ENCODE data around the gene ALDH1B1.

The ALDH1B1 gene

DNA sequence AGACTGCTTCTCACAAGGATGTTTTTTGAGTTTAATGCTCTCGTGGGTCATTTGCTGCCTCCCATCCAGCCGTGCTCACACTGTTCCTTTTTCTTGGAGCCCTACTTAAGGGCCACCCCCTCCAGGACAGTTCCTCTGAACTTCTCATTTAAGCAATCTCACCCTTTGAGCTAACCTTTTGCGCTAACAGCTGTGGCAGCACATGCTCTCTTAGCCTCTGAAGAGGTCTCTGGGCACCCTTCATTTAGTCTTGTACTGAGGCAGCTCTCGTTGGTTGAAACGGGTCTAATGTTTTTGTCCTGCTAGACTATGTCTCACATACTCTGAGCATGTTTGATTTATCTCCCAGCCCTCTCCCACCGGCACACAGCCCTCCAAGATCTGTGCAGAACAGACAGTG, 11.8 kb downstream of the ALDH1B1 start:
- no peak for DNase-seq (ENCODE audit: low spot score)
- Histone ChIP-seq H3K4me3 (no peak overlapping the region), H3K27ac (no peak overlapping the region)
- TF ChIP-seq, protein P1, sequence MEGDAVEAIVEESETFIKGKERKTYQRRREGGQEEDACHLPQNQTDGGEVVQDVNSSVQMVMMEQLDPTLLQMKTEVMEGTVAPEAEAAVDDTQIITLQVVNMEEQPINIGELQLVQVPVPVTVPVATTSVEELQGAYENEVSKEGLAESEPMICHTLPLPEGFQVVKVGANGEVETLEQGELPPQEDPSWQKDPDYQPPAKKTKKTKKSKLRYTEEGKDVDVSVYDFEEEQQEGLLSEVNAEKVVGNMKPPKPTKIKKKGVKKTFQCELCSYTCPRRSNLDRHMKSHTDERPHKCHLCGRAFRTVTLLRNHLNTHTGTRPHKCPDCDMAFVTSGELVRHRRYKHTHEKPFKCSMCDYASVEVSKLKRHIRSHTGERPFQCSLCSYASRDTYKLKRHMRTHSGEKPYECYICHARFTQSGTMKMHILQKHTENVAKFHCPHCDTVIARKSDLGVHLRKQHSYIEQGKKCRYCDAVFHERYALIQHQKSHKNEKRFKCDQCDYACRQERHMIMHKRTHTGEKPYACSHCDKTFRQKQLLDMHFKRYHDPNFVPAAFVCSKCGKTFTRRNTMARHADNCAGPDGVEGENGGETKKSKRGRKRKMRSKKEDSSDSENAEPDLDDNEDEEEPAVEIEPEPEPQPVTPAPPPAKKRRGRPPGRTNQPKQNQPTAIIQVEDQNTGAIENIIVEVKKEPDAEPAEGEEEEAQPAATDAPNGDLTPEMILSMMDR (IDR thresholded peaks at IDR 0.05): no peak

DNA sequence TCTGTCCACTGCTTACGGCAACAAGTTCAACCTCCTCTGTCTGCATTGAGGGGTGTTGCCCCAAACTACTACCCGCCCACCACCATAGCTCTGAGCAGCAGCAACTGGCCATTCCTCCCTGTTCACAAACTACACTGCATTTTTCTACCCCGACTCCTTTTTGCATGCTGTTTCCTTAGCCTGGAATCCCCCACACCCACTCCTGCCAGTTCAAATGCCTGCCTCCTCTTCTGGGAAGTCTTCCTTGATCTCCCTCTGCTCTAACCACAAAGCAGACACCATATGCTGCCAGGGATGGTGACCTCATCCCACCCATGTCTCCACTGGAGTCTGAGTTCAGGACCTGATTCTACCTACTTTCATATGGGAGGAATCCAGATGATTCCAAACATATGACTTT, 13.3 kb downstream of the ALDH1B1 start:
- Histone ChIP-seq H3K4me3 (no peak overlapping the region), H3K27ac (no peak overlapping the region)
- DNase-seq (ENCODE audit: low spot score): no peak
- TF ChIP-seq, protein P1 (IDR thresholded peaks at IDR 0.05): no peak

DNA sequence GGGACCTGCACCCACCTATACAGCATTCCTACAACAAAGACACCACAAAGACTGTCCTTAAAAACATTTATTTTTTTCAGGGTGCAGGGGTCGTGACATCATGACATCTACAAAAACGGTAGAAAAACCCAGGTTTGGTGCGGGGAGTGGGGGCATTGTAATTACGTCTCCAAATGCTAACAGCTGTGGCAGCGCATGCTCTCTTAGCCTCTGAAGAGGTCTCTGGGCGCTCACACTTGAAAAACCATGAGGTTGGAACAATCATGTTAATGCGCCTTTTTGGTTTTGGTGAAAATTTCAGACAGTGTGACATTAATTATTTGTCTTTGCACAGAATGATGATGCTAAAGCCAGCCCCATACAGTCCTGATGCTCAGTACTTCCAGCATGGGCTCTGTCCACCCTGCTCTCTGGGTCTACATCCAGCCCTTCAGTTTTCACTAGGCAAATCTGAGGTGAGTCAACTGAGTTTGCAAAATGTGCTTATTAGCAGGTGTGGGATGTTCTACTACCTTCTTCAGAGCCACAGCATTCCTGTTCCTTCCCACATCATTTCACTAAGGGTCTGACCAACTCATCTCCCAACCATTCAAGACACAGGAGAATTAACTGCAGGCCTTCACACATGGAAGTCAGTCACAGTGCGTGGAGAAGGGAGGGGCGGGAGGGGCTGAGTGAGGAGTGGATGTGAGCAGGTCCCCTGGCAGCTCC, 14.1 kb downstream of the ALDH1B1 start:
- DNase-seq (ENCODE audit: low spot score): no peak
- TF ChIP-seq, protein P1 (IDR thresholded peaks at IDR 0.05): no peak
- Histone ChIP-seq H3K27ac (no peak overlapping the region), H3K4me3 (no peak overlapping the region)

DNA sequence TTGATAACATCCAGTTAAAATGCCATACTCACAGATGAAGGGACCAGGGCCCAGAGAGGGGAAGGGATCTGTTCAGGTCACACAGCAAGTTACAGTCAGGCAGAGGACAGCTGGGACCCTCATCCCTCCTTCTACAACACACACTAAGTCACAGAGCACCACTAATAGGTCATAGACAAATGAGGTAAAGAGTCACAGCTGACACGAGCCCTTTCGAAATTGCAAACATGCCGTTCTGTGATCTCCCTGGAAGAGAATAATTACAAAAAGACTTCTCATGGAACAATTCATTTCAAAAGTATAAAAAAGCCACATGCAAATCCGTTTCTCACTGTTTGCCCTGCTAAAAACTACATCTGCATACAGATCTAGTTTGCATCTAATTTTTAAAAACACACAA, 16.2 kb downstream of the ALDH1B1 start:
- Histone ChIP-seq H3K4me3 (no peak overlapping the region), H3K27ac (no peak overlapping the region)
- TF ChIP-seq, protein P1 (IDR thresholded peaks at IDR 0.05): no peak
- no peak for DNase-seq (ENCODE audit: low spot score)

DNA sequence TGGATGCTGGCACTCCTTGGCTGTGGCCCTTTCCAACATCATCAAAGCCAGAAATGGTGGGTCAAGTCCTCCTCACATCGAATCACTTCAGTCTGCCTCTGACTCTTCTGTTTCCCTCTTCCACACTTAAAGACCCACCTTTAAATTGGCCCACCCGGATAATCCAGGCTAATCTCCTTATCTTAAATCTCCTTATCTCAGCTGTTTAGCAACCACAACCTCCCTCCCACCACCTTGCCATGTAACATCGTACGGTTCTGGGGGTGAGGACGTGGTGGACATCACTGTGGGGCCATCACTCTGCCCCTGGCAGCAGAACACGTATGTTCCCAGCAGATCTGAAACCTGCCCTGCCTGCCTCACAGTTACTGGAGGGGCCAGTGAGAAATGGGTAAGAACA, 20.2 kb downstream of the ALDH1B1 start:
- no peak overlapping the region for H3K27ac ChIP-seq
- no peak overlapping the region for H3K4me3 ChIP-seq
- no peak for DNase-seq (ENCODE audit: low spot score)
- TF ChIP-seq, protein P1 (IDR thresholded peaks at IDR 0.05): no peak

DNA sequence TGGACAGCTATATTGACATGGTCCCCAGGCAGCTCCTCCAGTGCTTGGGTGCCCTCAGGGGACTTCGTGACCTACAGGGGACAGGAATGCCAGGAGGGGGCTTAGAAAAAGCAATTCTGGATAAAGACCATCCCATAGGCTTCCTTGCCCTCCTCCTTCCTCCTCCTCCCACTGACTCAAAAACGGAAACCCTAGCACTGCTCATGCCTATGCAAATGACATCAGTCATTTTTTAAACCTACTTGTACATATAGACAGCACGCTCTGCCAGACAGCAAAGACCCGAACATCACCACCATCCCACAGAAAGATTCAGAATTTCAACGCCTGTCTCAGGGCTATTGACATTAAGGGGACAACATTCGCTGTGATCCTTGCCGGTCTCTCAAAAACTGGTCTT, 20.8 kb downstream of the ALDH1B1 start:
- TF ChIP-seq, protein P1 (IDR thresholded peaks at IDR 0.05): no peak
- Histone ChIP-seq H3K4me3 (no peak overlapping the region), H3K27ac (no peak overlapping the region)
- no peak for DNase-seq (ENCODE audit: low spot score)

DNA sequence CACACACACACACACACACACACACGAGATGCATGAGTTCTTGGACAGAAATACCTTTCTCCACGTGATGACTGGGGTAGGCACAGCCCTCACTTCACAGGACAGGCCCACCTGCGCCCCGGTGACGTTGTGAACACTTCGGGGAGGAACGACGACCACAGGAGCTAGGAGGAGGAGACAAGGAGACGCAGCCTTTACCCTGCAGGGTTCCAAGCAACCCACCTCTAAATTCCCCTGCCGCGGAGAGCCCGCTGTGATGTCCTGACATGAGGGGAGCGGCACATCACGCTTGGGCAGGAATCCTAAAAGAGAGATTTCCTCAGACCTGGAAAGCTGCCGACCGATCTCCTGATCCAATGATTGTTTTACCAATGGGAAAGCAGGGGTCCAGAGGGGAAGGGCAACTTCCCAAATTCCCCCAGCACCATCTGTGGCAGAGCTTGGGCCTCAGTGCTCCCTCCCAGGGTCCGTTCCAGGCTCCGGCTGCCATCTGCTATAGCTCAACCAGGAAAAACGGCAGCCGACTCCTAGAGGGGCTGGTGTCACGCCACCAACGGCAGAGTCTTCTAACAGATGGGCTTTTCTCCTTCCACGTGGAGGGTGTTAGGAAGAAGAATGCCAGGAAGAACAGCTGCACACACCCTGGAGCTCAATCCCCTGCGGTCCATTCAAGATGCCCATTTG, 21.7 kb downstream of the ALDH1B1 start:
- no peak overlapping the region for H3K4me3 ChIP-seq
- TF ChIP-seq, protein P1 (IDR thresholded peaks at IDR 0.05): no peak
- DNase-seq (ENCODE audit: low spot score): no peak
- no peak overlapping the region for H3K27ac ChIP-seq

Measured in coronary artery (tissue), 2 donors.